Sciatic nerve (tissue), 2 donors: Measurements from ENCODE around the gene ADGRG2. TPM values are rescaled to one million over a fixed set of nuclear protein-coding genes. Genes with fewer than 3 reads are reported as not detected.
"Not testable (repeated sequence)": the region's sequence is repeated elsewhere in the genome, so short reads cannot be mapped to it uniquely, and the experiment has no call there.

Experiments
- ATAC-seq: fragments of 200-7000 bp; cut with Tn5 transposase; one replicate; pipeline ENCODE4 v1.9.1; 2020; ENCODE audit warnings: mild to moderate bottlenecking, moderate library complexity
- DNase-seq: peaks from one replicate; pipeline ENCODE4 v3.0.0-alpha.2; 2020; ENCODE audit warnings: low spot score
- intact Hi-C: fragments of 100-400 bp; cut with DNase I; formaldehyde crosslinking; loops from one replicate; pipeline ENCODE4 v1.14.2; 2022
- total RNA-seq: library from RNA; stranded (reverse); fragmentation: NEBNext Ultra II Directional; extraction: Animal tissue kit (Norgen Biotek cat#: 25700); gene quantifications from one replicate; pipeline ENCODE4 v1.2.1, GENCODE V29; 2021
- donor health status: DM: no; HTN: no; CAD: no.
- donor health status: DM: no; HTN: no; CAD: no.

The ADGRG2 gene
- total RNA-seq, 1 donor from 2014 or later = 5.3 TPM

DNA sequence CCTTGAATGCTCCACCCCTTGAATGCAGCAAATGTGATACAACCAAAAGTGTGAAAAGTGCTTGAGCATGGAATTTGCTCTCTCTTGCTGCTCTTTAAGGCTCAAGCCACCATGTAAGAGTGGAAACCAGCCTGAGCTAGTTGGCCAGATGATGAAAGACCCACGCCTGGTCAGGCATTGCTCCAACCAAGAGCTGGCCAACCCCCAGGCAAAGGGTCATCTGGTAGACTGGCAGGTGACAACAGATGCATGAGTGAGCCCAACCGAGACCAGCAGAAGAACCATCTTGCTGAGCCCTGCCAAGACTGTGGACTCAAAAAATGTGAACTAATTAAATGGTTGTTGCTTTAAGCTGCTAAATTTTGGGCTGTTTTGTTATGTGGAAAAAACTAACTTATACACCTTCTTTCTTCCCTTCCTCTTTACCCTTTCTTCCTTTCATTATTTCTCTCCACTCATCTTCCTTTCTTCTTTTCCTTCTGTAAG is 32.7 kb downstream of the ADGRG2 start:
- DNase-seq (no peak), ATAC-seq (no peak)
- intact Hi-C loops = loop anchor here (10.0 kb wide), 1 partner anchor 985 kb away; no protein-coding TSS in a partner anchor

DNA sequence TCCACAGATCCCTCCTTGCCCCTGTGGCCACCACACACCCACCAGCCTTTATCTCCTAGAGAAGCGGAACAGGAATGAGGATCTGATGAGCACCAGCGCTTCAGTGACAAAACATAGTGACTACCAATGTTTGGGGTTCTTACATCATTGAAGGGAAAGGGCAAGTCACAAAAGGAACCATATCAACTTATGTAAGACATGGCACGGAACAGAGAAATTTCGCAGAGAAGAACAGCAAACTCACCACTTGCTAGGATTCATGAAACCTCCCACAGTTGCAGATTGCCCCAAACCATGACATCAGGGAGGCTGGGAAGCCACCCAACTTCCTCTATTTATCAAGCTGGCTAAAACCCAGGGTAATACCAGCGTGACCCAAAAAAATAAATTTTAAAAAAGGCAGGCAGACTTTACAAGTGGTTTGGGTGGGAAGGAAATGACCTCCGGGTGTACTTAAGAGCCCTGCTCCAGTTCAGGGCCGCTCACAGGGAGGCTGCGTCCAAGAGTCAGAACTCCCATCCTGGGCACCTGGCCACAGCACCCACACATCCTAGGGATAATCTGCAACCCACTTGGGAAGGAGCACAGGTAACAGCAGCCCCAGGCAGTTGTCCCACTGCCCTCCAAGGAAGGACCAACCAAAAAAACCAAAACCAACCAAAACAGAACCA is 36.0 kb downstream of the ADGRG2 start:
- intact Hi-C loops = loop anchor here (10.0 kb wide), 1 partner anchor 989 kb away; no protein-coding TSS in a partner anchor
- ATAC-seq = peak; percentile 32
- no peak for DNase-seq

- no peak for ATAC-seq
- intact Hi-C loops = loop anchor here (10.0 kb wide), 1 partner anchor 989 kb away; no protein-coding TSS in a partner anchor
These were observed 36.6 kb downstream of the ADGRG2 start for GRCh38 chrX:19085666-19086065.

GRCh38 chrX:19075754-19076153 is 46.5 kb downstream of the ADGRG2 start:
- ATAC-seq = no peak

More at GRCh38 chrX:19085666-19086065, 36.6 kb downstream of the ADGRG2 start:
- no peak for DNase-seq

GRCh38 chrX:19072372-19072771 is 49.9 kb downstream of the ADGRG2 start:
- DNase-seq (no peak), ATAC-seq (no peak)
- intact Hi-C loops = loop anchor here (10.0 kb wide), 1 partner anchor 1028 kb away; no protein-coding TSS in a partner anchor

More at GRCh38 chrX:19075754-19076153, 46.5 kb downstream of the ADGRG2 start:
- DNase-seq = no peak
- intact Hi-C loops = loop anchor here (10.0 kb wide), 1 partner anchor 1031 kb away; no protein-coding TSS in a partner anchor

GRCh38 chrX:19070555-19070994 is 51.7 kb downstream of the ADGRG2 start:
- intact Hi-C loops = loop anchor here (10.0 kb wide), 1 partner anchor 1026 kb away; no protein-coding TSS in a partner anchor
- ATAC-seq = no peak
- DNase-seq = no peak

GRCh38 chrX:19066987-19067386 is 55.3 kb downstream of the ADGRG2 start:
- ATAC-seq, DNase-seq, intact Hi-C loops: not testable (repeated sequence)

DNA sequence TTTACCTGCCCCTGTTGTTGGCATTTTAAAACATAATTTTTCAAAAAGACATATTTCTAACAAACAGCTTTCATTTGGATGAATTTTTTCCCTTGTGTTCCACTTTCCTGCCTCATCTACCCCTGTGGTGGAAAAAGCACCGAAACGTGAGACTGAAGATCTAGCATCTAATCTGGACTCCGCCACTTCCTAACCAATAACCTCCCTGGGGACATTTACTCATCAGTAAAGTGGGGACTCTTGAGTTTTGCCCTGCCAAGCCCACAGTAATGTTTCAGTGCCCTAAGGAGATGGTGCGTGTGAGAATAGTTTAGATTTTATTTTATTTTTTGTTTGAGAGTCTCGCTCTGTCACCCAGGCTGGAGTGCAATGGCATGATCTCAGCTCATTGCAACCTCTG is 56.7 kb downstream of the ADGRG2 start:
- intact Hi-C loops = no loop called here
- no peak for DNase-seq
- ATAC-seq = no peak

DNA sequence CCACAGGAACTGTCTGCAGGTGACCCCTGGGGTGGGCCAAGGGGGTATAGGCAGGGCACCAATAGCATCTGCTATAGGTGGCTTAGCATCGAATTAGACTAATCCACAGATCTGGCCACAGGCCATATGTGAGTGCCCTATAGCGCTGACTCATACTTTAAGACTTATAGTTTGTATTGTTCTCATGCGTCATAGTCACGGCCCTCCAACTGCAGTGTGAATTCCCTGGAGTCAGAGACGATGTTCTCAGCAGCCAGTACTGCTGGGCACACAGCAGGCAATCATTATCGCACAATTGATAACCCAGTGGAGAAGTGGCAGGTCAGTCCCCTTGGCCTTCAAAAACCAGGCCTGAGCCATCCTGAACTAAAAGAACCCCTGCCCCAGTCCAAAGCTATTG is 58.1 kb downstream of the ADGRG2 start:
- DNase-seq (no peak), ATAC-seq (no peak)
- intact Hi-C loops = no loop called here

- DNase-seq (no peak), ATAC-seq (no peak)
These were observed 59.2 kb downstream of the ADGRG2 start for GRCh38 chrX:19063030-19063429.

DNA sequence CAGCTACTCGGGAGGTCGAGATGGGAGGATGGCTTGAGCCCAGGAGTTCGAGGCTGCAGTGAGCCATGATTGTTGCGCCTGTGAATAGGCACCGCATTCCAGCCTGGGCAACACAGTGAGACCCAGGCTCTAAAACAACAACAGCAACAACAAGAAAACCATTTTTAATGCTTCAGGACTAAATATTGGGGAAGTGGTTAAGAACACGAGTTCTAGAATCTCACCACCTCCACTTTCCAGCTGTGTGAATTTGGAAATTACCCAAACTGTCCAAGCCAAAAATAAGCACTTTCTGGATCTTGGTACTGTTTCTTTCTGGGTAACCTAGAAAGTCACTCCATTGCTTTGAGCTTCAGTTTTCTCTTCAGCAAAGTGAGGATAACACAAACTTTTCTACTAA is 63.2 kb downstream of the ADGRG2 start:
- DNase-seq = no peak
- ATAC-seq = no peak
- intact Hi-C loops = no loop called here

More at GRCh38 chrX:19063030-19063429, 59.2 kb downstream of the ADGRG2 start:
- intact Hi-C loops = no loop called here

DNA sequence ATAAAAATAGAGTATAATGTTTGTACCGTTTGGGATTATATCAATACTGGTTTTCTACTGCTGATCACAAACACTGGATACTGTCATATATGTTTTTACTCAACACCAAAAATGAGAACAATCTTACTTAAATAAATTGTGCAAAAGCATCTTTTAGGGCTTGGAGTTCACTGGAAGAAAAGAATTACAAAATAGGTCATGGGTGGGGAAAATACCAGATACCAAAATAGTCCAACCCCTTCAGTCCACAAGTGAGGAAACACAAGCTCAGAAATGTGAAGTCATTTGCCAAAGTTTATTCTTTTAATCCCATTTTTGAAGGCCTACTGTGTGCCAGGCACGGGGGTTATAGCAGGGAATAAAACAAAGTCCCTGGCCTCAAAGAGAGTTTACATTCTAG is 64.4 kb downstream of the ADGRG2 start:
- ATAC-seq (no peak), DNase-seq (no peak)
- intact Hi-C loops = no loop called here

- DNase-seq (no peak), ATAC-seq (no peak)
- intact Hi-C loops = no loop called here
These were observed 73.2 kb downstream of the ADGRG2 start for GRCh38 chrX:19049110-19049509.

DNA sequence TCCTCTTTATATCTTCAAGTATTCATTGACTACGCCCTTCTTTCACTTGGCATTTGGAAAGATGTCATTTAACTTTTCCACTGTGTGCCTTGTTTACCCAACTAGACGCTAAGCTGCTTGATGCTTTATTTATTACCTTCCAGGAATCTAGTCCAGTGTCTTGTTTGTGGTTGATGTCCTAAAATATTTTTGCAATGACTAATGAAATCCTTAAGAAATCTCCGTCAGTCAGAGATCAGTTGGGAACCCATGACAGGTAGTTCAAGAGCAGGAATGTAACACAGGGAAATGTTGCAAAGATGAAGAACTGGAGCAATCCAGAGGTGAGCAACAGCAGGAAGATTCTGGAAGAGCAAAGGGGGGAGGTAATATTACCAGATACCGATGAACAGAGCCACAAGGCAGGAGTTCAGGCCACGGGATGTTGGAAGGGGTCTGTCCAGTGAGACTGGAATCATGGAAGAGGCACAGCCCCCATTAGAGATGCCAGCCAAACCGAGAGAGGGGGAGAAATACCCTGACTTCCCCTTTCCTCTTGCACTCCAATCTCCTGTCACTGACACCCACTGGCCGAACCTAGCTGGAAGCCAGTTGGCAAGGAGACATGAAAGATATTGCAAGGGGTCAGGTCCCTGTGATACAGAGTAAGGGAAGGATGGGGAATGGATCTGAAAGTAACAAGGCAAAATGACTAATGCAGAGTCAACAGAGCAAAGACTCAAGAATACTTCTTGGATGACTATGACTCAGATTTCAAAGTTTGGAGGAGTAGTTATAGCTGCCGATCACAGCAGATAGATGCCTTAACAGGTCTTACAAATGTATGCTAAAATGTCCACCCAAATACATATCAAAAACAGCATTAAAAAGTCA is 75.7 kb downstream of the ADGRG2 start:
- intact Hi-C loops = no loop called here
- DNase-seq = no peak
- ATAC-seq = no peak

DNA sequence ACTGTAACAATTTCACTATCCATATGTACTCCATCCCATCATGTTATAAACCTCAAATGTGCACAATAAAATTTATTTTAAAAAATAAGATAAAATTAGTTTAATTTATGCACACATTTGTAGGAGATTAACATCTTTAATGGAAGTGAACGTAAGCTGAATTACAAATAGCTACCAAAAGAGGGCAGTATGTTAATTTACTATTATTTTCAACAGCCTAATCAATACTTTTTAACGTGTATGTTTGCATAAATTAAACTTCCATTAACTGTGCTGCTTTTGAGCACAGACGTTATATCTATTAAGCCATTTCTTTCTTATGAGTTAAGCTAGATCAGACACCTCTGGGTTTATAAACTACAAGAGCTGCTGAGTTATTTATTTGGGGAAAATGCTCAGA is 81.9 kb downstream of the ADGRG2 start:
- no peak for ATAC-seq
- no peak for DNase-seq
- intact Hi-C loops = no loop called here

- intact Hi-C loops = no loop called here
These were observed 88.2 kb downstream of the ADGRG2 start for GRCh38 chrX:19034025-19034424.

GRCh38 chrX:19030805-19031204 is 91.5 kb downstream of the ADGRG2 start:
- DNase-seq (no peak), ATAC-seq (no peak)
- intact Hi-C loops = no loop called here

More at GRCh38 chrX:19034025-19034424, 88.2 kb downstream of the ADGRG2 start:
- ATAC-seq = no peak
- DNase-seq = no peak

DNA sequence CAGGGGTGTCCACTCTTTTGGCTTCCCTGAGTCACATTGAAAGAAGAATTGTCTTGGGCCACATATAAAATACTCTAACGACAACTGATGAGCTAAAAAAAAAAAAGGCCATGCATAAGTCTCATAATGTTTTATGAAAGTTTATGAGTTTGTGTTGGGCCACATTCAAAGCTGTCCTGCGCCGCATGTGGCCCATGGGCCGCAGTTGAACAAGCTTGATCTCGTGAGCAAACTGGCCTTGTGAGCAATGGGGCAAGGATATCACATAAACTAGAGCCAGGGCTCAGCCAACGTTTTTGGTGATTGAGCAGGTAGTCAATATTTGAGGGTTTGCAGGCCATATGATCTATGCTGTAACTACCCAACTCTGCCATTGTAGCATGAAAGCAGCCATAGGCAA is 93.7 kb downstream of the ADGRG2 start:
- ATAC-seq = no peak
- intact Hi-C loops = no loop called here
- DNase-seq = no peak

- no peak for ATAC-seq
- no peak for DNase-seq
- intact Hi-C loops = no loop called here
These were observed 97.9 kb downstream of the ADGRG2 start for GRCh38 chrX:19024366-19024765.

GRCh38 chrX:19019996-19020395 is 102.3 kb downstream of the ADGRG2 start:
- DNase-seq (no peak), ATAC-seq (no peak)
- intact Hi-C loops = no loop called here
